NB4 (cell line): Measurements from ENCODE around the gene FMN1.

Experiments
- CTCF ChIP-seq: IDR thresholded peaks from one replicate; pipeline ENCODE4 v1.5.1; 2012; ENCODE audit warnings: low read depth, low read length
- POLR2A ChIP-seq: IDR thresholded peaks from 2 replicates; pipeline ENCODE4 v1.6.1; 2011; ENCODE audit warnings: mild to moderate bottlenecking; ENCODE audit not compliant: insufficient read length; ENCODE audit errors: extremely low read depth

GRCh38 chr15:32974691-32975090 lies 219.8 kb downstream of the FMN1 start:
- TF ChIP-seq POLR2A (no peak), CTCF (no peak)
